Activated naive CD8-positive, alpha-beta T cell treated with anti-CD3 and anti-CD28 coated beads for 36 hours (primary cell): ENCODE measurements around the gene CFAP53. TPM values are rescaled to one million over a fixed set of nuclear protein-coding genes. Genes with fewer than 3 reads are reported as not detected.
"Not testable (repeated sequence)": the region's sequence is repeated elsewhere in the genome, so short reads cannot be mapped to it uniquely, and the experiment has no call there.

Source experiments
- DNase-seq: peaks from one replicate; pipeline ENCODE4 v3.0.0; 2021
- H3K27ac Mint-ChIP-seq: one replicate; pipeline ENCODE4 v1.8.0; 2022; ENCODE audit warnings: mild to moderate bottlenecking, moderate library complexity, mixed read lengths
- H3K27me3 Mint-ChIP-seq: one replicate; pipeline ENCODE4 v1.8.0; 2022; ENCODE audit warnings: mild to moderate bottlenecking, mixed read lengths
- H3K36me3 Mint-ChIP-seq: one replicate; pipeline ENCODE4 v1.8.0; 2021; ENCODE audit warnings: mild to moderate bottlenecking, mixed read lengths
- H3K4me1 Mint-ChIP-seq: one replicate; pipeline ENCODE4 v1.8.0; 2021; ENCODE audit warnings: mixed read lengths
- H3K4me3 Mint-ChIP-seq: one replicate; pipeline ENCODE4 v1.8.0; 2022; ENCODE audit warnings: mild to moderate bottlenecking, moderate library complexity, mixed read lengths
- H3K9me3 Mint-ChIP-seq: one replicate; pipeline ENCODE4 v1.8.0; 2022; ENCODE audit warnings: mixed read lengths
- total RNA-seq, 2 experiments: library from RNA; stranded (reverse); gene quantifications; one replicate each; pipeline ENCODE4 v1.2.3, GENCODE V29; 2021

CFAP53 gene
- total RNA-seq, 2 experiments from 2014 or later = 0.14 to 0.54 TPM

GRCh38 chr18:50262977-50263376, 3.3 kb downstream of the CFAP53 start:
- Mint-ChIP-seq H3K27me3 (no peaks in the 10 kb centered on the region), H3K4me1 (peaks cover 15% of the 10 kb centered on the region), H3K36me3 (peaks cover 3% of the 10 kb centered on the region), H3K4me3 (no peak overlapping the region), H3K27ac (no peak overlapping the region), H3K9me3 (no peaks in the 10 kb centered on the region)
- DNase-seq = no peak

- DNase-seq = no peak
- H3K4me1 Mint-ChIP-seq = peaks cover 2% of the 10 kb centered on the region
- no peaks in the 10 kb centered on the region for H3K27me3 Mint-ChIP-seq
- H3K27ac Mint-ChIP-seq = no peak overlapping the region
- H3K4me3 Mint-ChIP-seq = no peak overlapping the region
- H3K9me3 Mint-ChIP-seq = no peaks in the 10 kb centered on the region
- no peaks in the 10 kb centered on the region for H3K36me3 Mint-ChIP-seq
These were observed 15.4 kb downstream of the CFAP53 start for GRCh38 chr18:50250935-50251334.

- H3K27me3 Mint-ChIP-seq = no peaks in the 10 kb centered on the region
- H3K4me1 Mint-ChIP-seq = peaks cover 2% of the 10 kb centered on the region
- H3K4me3 Mint-ChIP-seq = no peak overlapping the region
- no peak for DNase-seq
- no peaks in the 10 kb centered on the region for H3K9me3 Mint-ChIP-seq
- no peak overlapping the region for H3K27ac Mint-ChIP-seq
- no peaks in the 10 kb centered on the region for H3K36me3 Mint-ChIP-seq
These were observed 16.7 kb downstream of the CFAP53 start for GRCh38 chr18:50249576-50249975.

GRCh38 chr18:50247561-50247960, 18.7 kb downstream of the CFAP53 start:
- Mint-ChIP-seq H3K27ac (no peak overlapping the region), H3K36me3 (no peaks in the 10 kb centered on the region), H3K4me3 (no peak overlapping the region), H3K9me3 (no peaks in the 10 kb centered on the region), H3K4me1 (peaks cover 2% of the 10 kb centered on the region), H3K27me3 (no peaks in the 10 kb centered on the region)
- no peak for DNase-seq

GRCh38 chr18:50241768-50242167, 24.5 kb downstream of the CFAP53 start:
- H3K36me3 Mint-ChIP-seq, H3K4me1 Mint-ChIP-seq, H3K27ac Mint-ChIP-seq, DNase-seq, H3K27me3 Mint-ChIP-seq, H3K4me3 Mint-ChIP-seq: not testable (repeated sequence)
- H3K9me3 Mint-ChIP-seq = peaks cover 11% of the 10 kb centered on the region

- Mint-ChIP-seq H3K4me3 (no peak overlapping the region), H3K36me3 (peaks cover 5% of the 10 kb centered on the region), H3K4me1 (peaks cover 3% of the 10 kb centered on the region), H3K27ac (no peak overlapping the region), H3K27me3 (peaks cover 3% of the 10 kb centered on the region), H3K9me3 (peaks cover 11% of the 10 kb centered on the region)
- DNase-seq = no peak
These were observed 26.2 kb downstream of the CFAP53 start for GRCh38 chr18:50240080-50240563.

GRCh38 chr18:50232419-50232818, 33.9 kb downstream of the CFAP53 start:
- Mint-ChIP-seq H3K36me3 (no peaks in the 10 kb centered on the region), H3K4me3 (no peak overlapping the region), H3K4me1 (no peaks in the 10 kb centered on the region), H3K27ac (no peak overlapping the region), H3K9me3 (no peaks in the 10 kb centered on the region), H3K27me3 (peaks cover 4% of the 10 kb centered on the region)
- DNase-seq = no peak

- Mint-ChIP-seq H3K4me1 (no peaks in the 10 kb centered on the region), H3K4me3 (no peak overlapping the region), H3K36me3 (no peaks in the 10 kb centered on the region), H3K27me3 (peaks cover 4% of the 10 kb centered on the region), H3K9me3 (no peaks in the 10 kb centered on the region), H3K27ac (no peak overlapping the region)
- DNase-seq = no peak
These were observed 34.7 kb downstream of the CFAP53 start for GRCh38 chr18:50231621-50232020.

GRCh38 chr18:50220249-50220648, 46.0 kb downstream of the CFAP53 start:
- peaks cover 18% of the 10 kb centered on the region for H3K27me3 Mint-ChIP-seq
- H3K9me3 Mint-ChIP-seq, H3K36me3 Mint-ChIP-seq, H3K4me1 Mint-ChIP-seq, H3K27ac Mint-ChIP-seq, H3K4me3 Mint-ChIP-seq, DNase-seq: not testable (repeated sequence)

GRCh38 chr18:50218432-50219197, 47.7 kb downstream of the CFAP53 start:
- Mint-ChIP-seq H3K4me3 (no peak overlapping the region), H3K27ac (no peak overlapping the region), H3K9me3 (peaks cover 9% of the 10 kb centered on the region), H3K36me3 (peaks cover 2% of the 10 kb centered on the region), H3K4me1 (no peaks in the 10 kb centered on the region), H3K27me3 (peaks cover 18% of the 10 kb centered on the region)
- DNase-seq = no peak

- no peak for DNase-seq
- H3K27ac Mint-ChIP-seq = no peak overlapping the region
- H3K4me1 Mint-ChIP-seq = peaks cover 2% of the 10 kb centered on the region
- no peaks in the 10 kb centered on the region for H3K9me3 Mint-ChIP-seq
- no peak overlapping the region for H3K4me3 Mint-ChIP-seq
- H3K27me3 Mint-ChIP-seq = peaks cover 48% of the 10 kb centered on the region
- no peaks in the 10 kb centered on the region for H3K36me3 Mint-ChIP-seq
These were observed 57.0 kb downstream of the CFAP53 start for GRCh38 chr18:50209311-50209710.

- H3K27ac Mint-ChIP-seq = no peak overlapping the region
- DNase-seq = no peak
- no peak overlapping the region for H3K4me3 Mint-ChIP-seq
- no peaks in the 10 kb centered on the region for H3K9me3 Mint-ChIP-seq
- H3K4me1 Mint-ChIP-seq = peaks cover 9% of the 10 kb centered on the region
- H3K27me3 Mint-ChIP-seq = peaks cover 61% of the 10 kb centered on the region
- no peaks in the 10 kb centered on the region for H3K36me3 Mint-ChIP-seq
These were observed 58.6 kb downstream of the CFAP53 start for GRCh38 chr18:50207722-50208121.

- H3K27ac Mint-ChIP-seq = no peak overlapping the region
- H3K9me3 Mint-ChIP-seq = peaks cover 4% of the 10 kb centered on the region
- H3K27me3 Mint-ChIP-seq = peaks cover 69% of the 10 kb centered on the region
- no peak for DNase-seq
- H3K4me3 Mint-ChIP-seq = peak overlapping the region; percentile 37
- H3K36me3 Mint-ChIP-seq = peaks cover 2% of the 10 kb centered on the region
- peaks cover 9% of the 10 kb centered on the region for H3K4me1 Mint-ChIP-seq
These were observed 62.3 kb downstream of the CFAP53 start for GRCh38 chr18:50203801-50204604.

- no peak overlapping the region for H3K27ac Mint-ChIP-seq
- peaks cover 4% of the 10 kb centered on the region for H3K9me3 Mint-ChIP-seq
- peaks cover 82% of the 10 kb centered on the region for H3K27me3 Mint-ChIP-seq
- H3K4me1 Mint-ChIP-seq = peaks cover 9% of the 10 kb centered on the region
- no peak for DNase-seq
- H3K36me3 Mint-ChIP-seq = peaks cover 2% of the 10 kb centered on the region
- H3K4me3 Mint-ChIP-seq = no peak overlapping the region
These were observed 64.7 kb downstream of the CFAP53 start for GRCh38 chr18:50201476-50202018.

- DNase-seq = no peak
- peaks cover 2% of the 10 kb centered on the region for H3K36me3 Mint-ChIP-seq
- peaks cover 4% of the 10 kb centered on the region for H3K9me3 Mint-ChIP-seq
- no peak overlapping the region for H3K27ac Mint-ChIP-seq
- H3K4me3 Mint-ChIP-seq = no peak overlapping the region
- H3K27me3 Mint-ChIP-seq = peaks cover 83% of the 10 kb centered on the region
- H3K4me1 Mint-ChIP-seq = peaks cover 9% of the 10 kb centered on the region
These were observed 66.4 kb downstream of the CFAP53 start for GRCh38 chr18:50199921-50200320.
